Nephron (organoid): ENCODE measurements around the gene SRPK3.

Source experiments
- H3K27ac Mint-ChIP-seq, 3 experiments: 2 replicates each; pipeline ENCODE4 v1.8.0; 2020; ENCODE audit warnings: mixed read lengths in 3 of 3, mild to moderate bottlenecking in 2 of 3, moderate library complexity in 1 of 3
- H3K27me3 Mint-ChIP-seq: 2 replicates; pipeline ENCODE4 v1.8.0; 2021; ENCODE audit warnings: low read depth, mild to moderate bottlenecking, moderate library complexity, mixed read lengths
- H3K36me3 Mint-ChIP-seq: 2 replicates; pipeline ENCODE4 v1.8.0; 2020; ENCODE audit warnings: low read depth, mixed read lengths
- H3K4me1 Mint-ChIP-seq: 2 replicates; pipeline ENCODE4 v1.8.0; 2020; ENCODE audit warnings: mixed read lengths
- H3K4me3 Mint-ChIP-seq, 3 experiments: 2 replicates each; pipeline ENCODE4 v1.8.0; 2020; ENCODE audit warnings: mild to moderate bottlenecking in 3 of 3, mixed read lengths in 3 of 3, moderate library complexity in 2 of 3
- H3K9me3 Mint-ChIP-seq: 2 replicates; pipeline ENCODE4 v1.8.0; 2020; ENCODE audit warnings: mixed read lengths
- TF ChIP-seq, protein P1 (sequence below), 3 experiments: fragments of 200-600 bp; sonication (generic); IDR thresholded peaks; one replicate each; pipeline ENCODE4 v1.5.0; 2021; ENCODE audit warnings: antibody characterized with exemption in 3 of 3; ENCODE audit not compliant: unreplicated experiment in 3 of 3

The SRPK3 gene

DNA sequence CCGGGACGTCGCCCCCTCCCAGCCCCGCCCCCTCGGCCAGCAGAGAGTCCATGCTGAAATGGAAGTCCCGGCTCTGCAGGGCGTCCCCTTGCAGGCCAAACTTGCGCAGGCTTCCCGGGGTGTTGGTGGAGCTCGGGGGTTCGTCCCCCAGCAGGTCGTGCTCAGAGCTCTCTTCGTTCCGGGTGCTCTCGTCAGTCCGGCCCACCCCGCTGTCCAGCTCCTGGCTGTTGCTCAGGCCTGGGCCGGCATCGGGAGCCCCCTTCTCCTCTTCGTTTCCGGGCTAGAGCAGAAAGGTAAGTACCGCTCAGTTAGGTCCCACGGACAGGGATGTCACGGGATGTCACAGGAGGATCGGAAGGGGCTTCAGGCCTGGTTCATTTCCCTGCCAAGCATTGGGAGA lies 23.8 kb downstream of the SRPK3 start:
- H3K4me1 Mint-ChIP-seq, result no peaks in the 10 kb centered on the region
- H3K27me3 Mint-ChIP-seq, result peaks cover 4% of the 10 kb centered on the region
- TF ChIP-seq, protein P1, sequence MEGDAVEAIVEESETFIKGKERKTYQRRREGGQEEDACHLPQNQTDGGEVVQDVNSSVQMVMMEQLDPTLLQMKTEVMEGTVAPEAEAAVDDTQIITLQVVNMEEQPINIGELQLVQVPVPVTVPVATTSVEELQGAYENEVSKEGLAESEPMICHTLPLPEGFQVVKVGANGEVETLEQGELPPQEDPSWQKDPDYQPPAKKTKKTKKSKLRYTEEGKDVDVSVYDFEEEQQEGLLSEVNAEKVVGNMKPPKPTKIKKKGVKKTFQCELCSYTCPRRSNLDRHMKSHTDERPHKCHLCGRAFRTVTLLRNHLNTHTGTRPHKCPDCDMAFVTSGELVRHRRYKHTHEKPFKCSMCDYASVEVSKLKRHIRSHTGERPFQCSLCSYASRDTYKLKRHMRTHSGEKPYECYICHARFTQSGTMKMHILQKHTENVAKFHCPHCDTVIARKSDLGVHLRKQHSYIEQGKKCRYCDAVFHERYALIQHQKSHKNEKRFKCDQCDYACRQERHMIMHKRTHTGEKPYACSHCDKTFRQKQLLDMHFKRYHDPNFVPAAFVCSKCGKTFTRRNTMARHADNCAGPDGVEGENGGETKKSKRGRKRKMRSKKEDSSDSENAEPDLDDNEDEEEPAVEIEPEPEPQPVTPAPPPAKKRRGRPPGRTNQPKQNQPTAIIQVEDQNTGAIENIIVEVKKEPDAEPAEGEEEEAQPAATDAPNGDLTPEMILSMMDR (IDR thresholded peaks at IDR 0.05; ENCODE audit: unreplicated experiment in 3 of 3), result no peak
- no peaks in the 10 kb centered on the region for H3K36me3 Mint-ChIP-seq
- H3K4me3 Mint-ChIP-seq, result no peak overlapping the region
- no peak overlapping the region for H3K27ac Mint-ChIP-seq
- H3K9me3 Mint-ChIP-seq, result peaks cover 13% of the 10 kb centered on the region

DNA sequence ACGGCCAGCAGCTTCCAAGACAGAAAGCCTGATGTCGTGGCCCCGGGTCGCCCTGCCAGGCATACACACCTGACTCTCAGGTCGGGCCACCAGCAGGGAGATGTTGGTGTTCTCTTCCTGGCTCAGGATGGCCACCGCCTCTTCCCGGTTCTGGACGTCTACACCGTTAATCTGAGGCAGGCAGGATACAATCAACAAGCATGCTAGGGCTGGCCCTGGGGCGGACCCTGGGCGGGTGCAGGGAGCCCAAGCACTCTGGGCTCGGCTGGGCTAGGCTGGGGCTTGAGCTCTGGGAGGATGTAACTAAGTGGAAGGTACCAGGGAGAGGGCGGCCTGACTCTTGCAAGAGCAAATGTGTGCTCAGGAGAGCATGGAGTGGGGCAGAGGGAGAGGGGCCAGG lies 24.6 kb downstream of the SRPK3 start:
- Mint-ChIP-seq H3K27ac (no peak overlapping the region), H3K36me3 (no peaks in the 10 kb centered on the region), H3K27me3 (peaks cover 4% of the 10 kb centered on the region), H3K4me1 (no peaks in the 10 kb centered on the region), H3K4me3 (no peak overlapping the region), H3K9me3 (peaks cover 13% of the 10 kb centered on the region)
- TF ChIP-seq, protein P1 (IDR thresholded peaks at IDR 0.05; ENCODE audit: unreplicated experiment in 3 of 3), result no peak

DNA sequence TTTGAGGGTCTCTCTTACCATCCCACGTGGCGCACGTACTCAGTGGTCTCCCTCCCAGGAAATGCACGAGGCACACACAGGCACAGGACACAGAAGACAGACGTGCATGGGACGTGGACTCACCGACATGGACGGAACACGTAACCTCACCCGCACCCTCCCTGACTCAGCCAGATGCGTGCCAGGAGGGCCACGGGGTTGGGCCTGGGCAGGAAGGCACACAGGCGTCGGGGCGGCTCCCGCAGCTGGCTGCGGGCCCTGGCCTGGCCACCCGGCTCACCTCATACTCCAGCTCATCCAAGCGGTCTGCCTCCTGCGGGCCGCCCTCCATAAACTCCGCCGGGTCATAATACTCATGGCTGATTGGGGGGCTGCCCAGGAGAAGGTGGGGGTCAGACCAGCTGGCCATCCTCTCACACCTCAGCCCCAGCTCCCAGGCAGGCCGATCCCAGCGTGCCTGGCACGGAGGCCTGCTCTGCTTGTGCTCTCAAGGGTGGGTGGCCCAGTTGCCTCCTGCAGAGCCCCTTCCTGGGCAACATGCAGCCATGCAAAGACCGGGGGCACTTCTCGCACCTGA lies 26.2 kb downstream of the SRPK3 start:
- TF ChIP-seq, protein P1 (IDR thresholded peaks at IDR 0.05; ENCODE audit: unreplicated experiment in 3 of 3), result no peak
- H3K27me3 Mint-ChIP-seq, result peaks cover 4% of the 10 kb centered on the region
- no peak overlapping the region for H3K27ac Mint-ChIP-seq
- H3K4me1 Mint-ChIP-seq, result no peaks in the 10 kb centered on the region
- H3K4me3 Mint-ChIP-seq, result no peak overlapping the region
- no peaks in the 10 kb centered on the region for H3K36me3 Mint-ChIP-seq
- peaks cover 22% of the 10 kb centered on the region for H3K9me3 Mint-ChIP-seq

DNA sequence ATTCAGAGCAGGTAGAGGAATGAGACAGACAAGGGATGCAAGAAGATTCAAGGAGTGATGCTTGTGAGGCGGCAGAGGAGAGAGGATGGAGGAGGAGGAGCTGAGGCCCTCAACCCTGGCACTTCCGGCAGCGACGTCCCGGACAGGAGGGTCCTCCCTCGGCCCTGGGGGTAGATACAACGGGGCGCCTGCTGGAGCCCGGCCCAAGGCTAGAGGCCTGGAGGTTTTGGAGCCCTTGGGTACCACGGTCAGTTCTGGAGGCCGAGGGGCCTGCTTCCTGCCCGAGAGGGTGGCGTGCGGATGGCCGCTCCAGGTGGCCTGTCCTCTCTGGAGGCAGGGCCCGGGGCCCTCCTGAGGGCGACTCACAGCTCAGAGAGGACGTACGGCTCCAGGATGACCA lies 27.1 kb downstream of the SRPK3 start:
- H3K4me3 Mint-ChIP-seq, result no peak overlapping the region
- peaks cover 4% of the 10 kb centered on the region for H3K27me3 Mint-ChIP-seq
- H3K9me3 Mint-ChIP-seq, result peaks cover 22% of the 10 kb centered on the region
- no peaks in the 10 kb centered on the region for H3K36me3 Mint-ChIP-seq
- H3K4me1 Mint-ChIP-seq, result no peaks in the 10 kb centered on the region
- H3K27ac Mint-ChIP-seq, result no peak overlapping the region
- TF ChIP-seq, protein P1 (IDR thresholded peaks at IDR 0.05; ENCODE audit: unreplicated experiment in 3 of 3), result no peak

DNA sequence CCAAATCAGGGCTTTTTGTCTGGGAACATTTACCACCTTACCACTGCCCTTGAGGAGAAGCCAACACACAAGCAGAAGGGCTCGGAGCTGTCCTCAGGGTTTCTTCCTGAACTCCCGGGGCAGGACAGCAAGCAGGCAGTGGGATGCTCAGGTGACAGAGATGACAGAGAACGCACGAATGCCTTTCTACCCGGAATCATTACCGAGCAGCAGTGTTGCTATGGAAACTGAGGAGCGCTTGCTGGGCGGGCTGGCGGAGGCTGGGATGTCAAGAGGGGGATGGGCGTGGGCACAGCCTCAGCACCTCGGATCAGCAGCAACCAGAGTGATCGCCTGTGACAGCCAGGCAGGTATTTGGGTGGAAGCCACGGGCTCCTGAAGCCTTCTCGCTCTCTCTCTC lies 31.4 kb downstream of the SRPK3 start:
- TF ChIP-seq, protein P1 (IDR thresholded peaks at IDR 0.05; ENCODE audit: unreplicated experiment in 3 of 3), result no peak
- H3K36me3 Mint-ChIP-seq, result no peaks in the 10 kb centered on the region
- H3K9me3 Mint-ChIP-seq, result peaks cover 26% of the 10 kb centered on the region
- H3K4me1 Mint-ChIP-seq, result peaks cover 4% of the 10 kb centered on the region
- no peak overlapping the region for H3K27ac Mint-ChIP-seq
- no peak overlapping the region for H3K4me3 Mint-ChIP-seq
- H3K27me3 Mint-ChIP-seq, result peaks cover 6% of the 10 kb centered on the region

DNA sequence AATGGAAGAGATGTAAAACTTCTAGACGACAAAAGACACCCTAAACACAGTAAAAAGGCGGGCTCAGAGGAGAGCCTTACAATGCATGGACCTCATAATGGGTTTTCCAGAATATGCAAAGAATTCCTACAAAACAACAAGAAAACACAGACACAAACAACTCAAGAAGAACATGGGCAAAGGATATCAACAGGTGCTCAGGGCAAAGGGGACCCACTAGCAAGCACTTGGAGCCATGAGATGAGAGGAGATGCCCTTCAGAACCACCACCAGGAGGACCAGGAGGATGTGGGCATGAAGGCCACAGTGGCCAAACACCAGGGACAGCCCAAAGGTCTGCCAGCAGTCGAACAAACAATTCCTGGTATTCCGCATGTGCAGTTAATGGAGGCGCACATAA lies 32.3 kb downstream of the SRPK3 start:
- Mint-ChIP-seq H3K4me1 (peaks cover 7% of the 10 kb centered on the region), H3K27me3 (peaks cover 3% of the 10 kb centered on the region), H3K27ac (no peak overlapping the region), H3K4me3 (no peak overlapping the region), H3K9me3 (peaks cover 27% of the 10 kb centered on the region), H3K36me3 (no peaks in the 10 kb centered on the region)
- TF ChIP-seq, protein P1 (IDR thresholded peaks at IDR 0.05; ENCODE audit: unreplicated experiment in 3 of 3), result no peak
